B cell (primary cell): ENCODE data around the gene NEDD4. TPM values are rescaled to one million over a fixed set of nuclear protein-coding genes. Genes with fewer than 3 reads are reported as not detected.

Source experiments
- ATAC-seq: fragments of 200-7000 bp; cut with Tn5 transposase; one replicate; pipeline ENCODE4 v1.10.0; 2021; ENCODE audit warnings: low read depth, mild to moderate bottlenecking, moderate number of reproducible peaks, moderate library complexity
- CTCF ChIA-PET: fragments of 350-600 bp; sonication (Branson Sonifier 250); formaldehyde crosslinking; loops from one replicate; lab custom pipeline; 2021; ENCODE audit warnings: antibody characterized with exemption, inconsistent platforms; lab: Charles Lee
- POLR2A ChIA-PET: fragments of 350-600 bp; sonication (Branson Sonifier 250); formaldehyde crosslinking; loops from one replicate; lab custom pipeline; 2021; ENCODE audit warnings: antibody characterized with exemption; lab: Charles Lee
- DNase-seq: peaks from one replicate; pipeline ENCODE4 v3.0.0; 2013
- H2AFZ ChIP-seq: 2 replicates; pipeline ENCODE4 v1.6.1; 2012; ENCODE audit warnings: mild to moderate bottlenecking, low read depth, low read length; ENCODE audit not compliant: insufficient read depth, poor library complexity, severe bottlenecking
- H3K27ac ChIP-seq, 2 donors: 1 replicate in 1 of 2; 2 replicates in 1 of 2; pipeline ENCODE4 v1.5.1; 2012 to 2013; ENCODE audit warnings: low read length in 2 of 2, mild to moderate bottlenecking in 2 of 2, moderate library complexity in 1 of 2
- H3K27me3 ChIP-seq, 4 experiments: fragments of 200-600 bp in 1 of 4; sonication (generic) in 1 of 4; replicated peaks in 1 of 4; 1 replicate in 2 of 4; 2 replicates in 2 of 4; pipeline versions ENCODE4 v1.6.1 to v1.7.0; 2013 to 2016; ENCODE audit warnings: low read length in 3 of 4, mild to moderate bottlenecking in 2 of 4, mixed read lengths in 1 of 4, moderate library complexity in 1 of 4; ENCODE audit not compliant: insufficient read depth in 4 of 4, control insufficient read depth in 3 of 4; ENCODE audit errors: control extremely low read depth in 1 of 4
- H3K36me3 ChIP-seq, 2 experiments: replicated peaks in 1 of 2; 1 replicate in 1 of 2; 2 replicates in 1 of 2; pipeline versions ENCODE4 v1.6.1 to v1.7.1; 2013; ENCODE audit warnings: low read length in 1 of 2; ENCODE audit not compliant: insufficient read depth in 2 of 2, control insufficient read depth in 1 of 2; ENCODE audit errors: control extremely low read depth in 1 of 2, extremely low read depth in 1 of 2
- H3K4me1 ChIP-seq, 2 donors: fragments of 200-600 bp in 1 of 2; sonication (generic) in 1 of 2; 1 replicate in 1 of 2; 2 replicates in 1 of 2; pipeline versions ENCODE4 v1.5.1 to v1.6.1; 2013 to 2017; ENCODE audit warnings: low read length in 2 of 2; ENCODE audit not compliant: control insufficient read depth in 2 of 2, insufficient read depth in 2 of 2
- H3K4me2 ChIP-seq: replicated peaks from 2 replicates; pipeline ENCODE3; 2012; ENCODE audit warnings: mild to moderate bottlenecking, low read depth, low read length; ENCODE audit not compliant: poor library complexity, severe bottlenecking
- H3K4me3 ChIP-seq, 5 experiments: fragments of 200-600 bp in 1 of 5; sonication (generic) in 1 of 5; 1 replicate in 3 of 5; 2 replicates in 2 of 5; pipeline versions ENCODE4 v1.5.1 to v1.7.0; 2011 to 2016; ENCODE audit warnings: low read length in 4 of 5, mild to moderate bottlenecking in 4 of 5, low read depth in 2 of 5, control low read depth in 1 of 5, moderate library complexity in 1 of 5; ENCODE audit not compliant: insufficient read depth in 1 of 5; ENCODE audit errors: control extremely low read depth in 1 of 5, extremely low read depth in 1 of 5
- H3K79me2 ChIP-seq: fragments of 200-600 bp; sonication (generic); one replicate; pipeline ENCODE4 v1.6.0; 2016; ENCODE audit warnings: low read length; ENCODE audit not compliant: control insufficient read depth, insufficient read depth
- H3K9ac ChIP-seq: fragments of 200-600 bp; sonication (generic); 2 replicates; pipeline ENCODE4 v1.6.1; 2017; ENCODE audit warnings: mild to moderate bottlenecking, low read length, moderate library complexity
- H3K9me3 ChIP-seq, 3 donors: one replicate each; pipeline versions ENCODE4 v1.6.1 to v1.7.1; 2013; ENCODE audit warnings: low read length in 2 of 3; ENCODE audit not compliant: control insufficient read depth in 2 of 3, insufficient read depth in 1 of 3; ENCODE audit errors: control extremely low read depth in 1 of 3
- H4K20me1 ChIP-seq: 2 replicates; pipeline ENCODE4 v1.6.0; 2012; ENCODE audit warnings: mild to moderate bottlenecking, low read length; ENCODE audit not compliant: insufficient read depth, control insufficient read depth, poor library complexity, severe bottlenecking
- H3K27ac Mint-ChIP-seq: one replicate; pipeline ENCODE4 v1.8.0; 2021; ENCODE audit warnings: mixed read lengths
- H3K27me3 Mint-ChIP-seq: one replicate; pipeline ENCODE4 v1.8.0; 2021; ENCODE audit warnings: mixed read lengths
- H3K4me1 Mint-ChIP-seq: one replicate; pipeline ENCODE4 v1.8.0; 2021; ENCODE audit warnings: mixed read lengths
- H3K4me3 Mint-ChIP-seq: one replicate; pipeline ENCODE4 v1.8.0; 2021; ENCODE audit warnings: mixed read lengths
- H3K9me3 Mint-ChIP-seq: one replicate; pipeline ENCODE4 v1.8.0; 2022; ENCODE audit warnings: mixed read lengths; ENCODE audit not compliant: insufficient read depth
- EZH2 ChIP-seq: IDR thresholded peaks from 2 replicates; pipeline ENCODE4 v1.6.1; 2012; ENCODE audit warnings: borderline replicate concordance, low read depth, mild to moderate bottlenecking, moderate library complexity, low read length; ENCODE audit not compliant: insufficient read depth, poor library complexity, severe bottlenecking
- WGBS: methylation state at CpG from one replicate; pipeline ENCODE4 v1.1.5; 2013; ENCODE audit warnings: missing lambda C conversion rate; ENCODE audit not compliant: insufficient coverage; 5-methylcytosine and 5-hydroxymethylcytosine counted together
- intact Hi-C: fragments of 100-400 bp; cut with micrococcal nuclease; formaldehyde crosslinking; loops from one replicate; pipeline ENCODE4 v1.10.0; 2022
- polyA plus RNA-seq: library from polyadenylated mRNA; depleted of rRNA; stranded (reverse); fragments of >200 nt; gene quantifications from 2 replicates; pipeline ENCODE4 v1.2.3, GENCODE V29; 2012
- total RNA-seq, 2 donors: library from RNA; stranded (reverse); fragments of 120-200 nt in 1 of 2; gene quantifications; 1 replicate in 1 of 2; 2 replicates in 1 of 2; pipeline versions ENCODE4 v1.2.3 to v1.2.4, GENCODE V29; 2013 to 2022
- TF ChIP-seq, protein P1 (sequence below): fragments of 200-600 bp; IDR thresholded peaks from one replicate; pipeline ENCODE4 v1.8.0; 2022; ENCODE audit warnings: antibody characterized with exemption, mild to moderate bottlenecking

The NEDD4 gene
- total and polyA plus RNA-seq, 2 donors (not counting 1 experiment from before 2014, with no cell fraction given) = 0.03 to 2.3 TPM

DNA sequence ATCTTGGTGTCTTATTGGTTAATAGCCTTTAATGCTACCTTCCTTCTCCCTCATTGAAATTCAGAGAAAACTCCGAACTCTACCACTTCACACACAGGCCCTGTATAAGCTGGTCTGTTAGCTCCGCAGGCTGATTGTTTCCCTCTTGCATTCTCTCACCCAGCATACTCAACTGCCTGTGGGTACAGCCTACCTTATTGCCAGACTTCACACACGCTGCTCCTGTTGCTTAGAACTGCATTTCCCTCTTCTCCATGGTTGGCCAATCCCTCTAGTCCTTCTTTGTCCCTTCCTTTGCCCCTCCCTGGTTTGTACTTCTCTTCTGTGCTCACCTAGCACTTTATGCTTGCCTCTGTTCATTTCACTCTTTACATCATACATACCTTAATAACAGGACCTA lies 157.5 kb downstream of the NEDD4 start:
- CTCF ChIA-PET = no interaction called here
- H3K9me3 Mint-ChIP-seq = no peaks in the 10 kb centered on the region
- no peak for ATAC-seq

DNA sequence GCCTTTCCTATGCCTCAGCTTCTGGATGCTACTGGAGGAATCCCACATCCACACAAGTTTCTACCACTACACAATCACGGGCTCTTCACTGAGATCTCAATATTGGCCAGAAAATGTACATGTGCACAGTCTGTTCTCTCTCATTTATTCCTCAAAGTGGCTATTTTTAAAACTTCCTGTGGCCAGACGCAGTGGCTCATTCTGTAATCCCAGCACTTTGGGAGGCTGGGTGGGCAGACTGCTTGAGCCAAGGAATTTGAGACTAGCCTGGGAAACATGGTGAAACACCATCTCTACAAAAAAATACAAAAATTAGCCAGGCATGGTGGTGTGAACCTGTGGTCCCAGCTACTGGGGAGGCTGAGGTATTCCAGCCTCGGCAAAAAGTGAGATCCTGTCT lies 159.1 kb downstream of the NEDD4 start:
- ATAC-seq = no peak
- no peak overlapping the region for H3K4me3 Mint-ChIP-seq
- TF ChIP-seq EZH2 = no peak
- TF ChIP-seq, protein P1, sequence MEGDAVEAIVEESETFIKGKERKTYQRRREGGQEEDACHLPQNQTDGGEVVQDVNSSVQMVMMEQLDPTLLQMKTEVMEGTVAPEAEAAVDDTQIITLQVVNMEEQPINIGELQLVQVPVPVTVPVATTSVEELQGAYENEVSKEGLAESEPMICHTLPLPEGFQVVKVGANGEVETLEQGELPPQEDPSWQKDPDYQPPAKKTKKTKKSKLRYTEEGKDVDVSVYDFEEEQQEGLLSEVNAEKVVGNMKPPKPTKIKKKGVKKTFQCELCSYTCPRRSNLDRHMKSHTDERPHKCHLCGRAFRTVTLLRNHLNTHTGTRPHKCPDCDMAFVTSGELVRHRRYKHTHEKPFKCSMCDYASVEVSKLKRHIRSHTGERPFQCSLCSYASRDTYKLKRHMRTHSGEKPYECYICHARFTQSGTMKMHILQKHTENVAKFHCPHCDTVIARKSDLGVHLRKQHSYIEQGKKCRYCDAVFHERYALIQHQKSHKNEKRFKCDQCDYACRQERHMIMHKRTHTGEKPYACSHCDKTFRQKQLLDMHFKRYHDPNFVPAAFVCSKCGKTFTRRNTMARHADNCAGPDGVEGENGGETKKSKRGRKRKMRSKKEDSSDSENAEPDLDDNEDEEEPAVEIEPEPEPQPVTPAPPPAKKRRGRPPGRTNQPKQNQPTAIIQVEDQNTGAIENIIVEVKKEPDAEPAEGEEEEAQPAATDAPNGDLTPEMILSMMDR = no peak
- no peaks in the 10 kb centered on the region for H3K4me1 ChIP-seq
- H3K9ac ChIP-seq = no peak overlapping the region
- H3K4me1 Mint-ChIP-seq = peaks cover 2% of the 10 kb centered on the region
- 85% methylated on average over 2 of the region's 3 CpGs for WGBS
- no peaks in the 10 kb centered on the region for H3K36me3 ChIP-seq
- H3K27ac ChIP-seq = no peak overlapping the region
- H3K4me2 ChIP-seq = no peak overlapping the region
- H3K9me3 Mint-ChIP-seq = no peaks in the 10 kb centered on the region
- no peaks in the 10 kb centered on the region for H3K9me3 ChIP-seq
- intact Hi-C loops = no loop called here
- ChIA-PET POLR2A (no interaction called here), CTCF (no interaction called here)
- H3K27ac Mint-ChIP-seq = no peak overlapping the region
- no peak for DNase-seq
- H3K79me2 ChIP-seq = no peaks in the 10 kb centered on the region
- H3K27me3 Mint-ChIP-seq = no peaks in the 10 kb centered on the region
- H4K20me1 ChIP-seq = no peaks in the 10 kb centered on the region
- no peak overlapping the region for H2AFZ ChIP-seq
- H3K4me3 ChIP-seq = no peak overlapping the region
- no peaks in the 10 kb centered on the region for H3K27me3 ChIP-seq

More for the DNA sequence above, 157.5 kb downstream of the NEDD4 start:
- H3K27ac Mint-ChIP-seq = no peak overlapping the region
- no peaks in the 10 kb centered on the region for H3K27me3 Mint-ChIP-seq
- no peak for TF ChIP-seq EZH2
- TF ChIP-seq, protein P1 = no peak
- no peak overlapping the region for H3K4me3 Mint-ChIP-seq
- no peak overlapping the region for H3K4me3 ChIP-seq
- DNase-seq = no peak
- H4K20me1 ChIP-seq = no peaks in the 10 kb centered on the region
- no peaks in the 10 kb centered on the region for H3K4me1 Mint-ChIP-seq
- H3K4me2 ChIP-seq = no peak overlapping the region
- POLR2A ChIA-PET = no interaction called here
- H3K79me2 ChIP-seq = no peaks in the 10 kb centered on the region
- intact Hi-C loops = no loop called here
- H2AFZ ChIP-seq = no peak overlapping the region
- H3K27me3 ChIP-seq = no peaks in the 10 kb centered on the region
- no peak overlapping the region for H3K27ac ChIP-seq
- no peaks in the 10 kb centered on the region for H3K4me1 ChIP-seq
- 100% methylated on average over 3 of the region's 3 CpGs for WGBS
- no peak overlapping the region for H3K9ac ChIP-seq
- no peaks in the 10 kb centered on the region for H3K36me3 ChIP-seq
- no peaks in the 10 kb centered on the region for H3K9me3 ChIP-seq
